Upper lobe of left lung (tissue), 6 donors: Measurements from ENCODE around the gene TP53BP1. TPM values are rescaled to one million over a fixed set of nuclear protein-coding genes. Genes with fewer than 3 reads are reported as not detected.
A peak's percentile ranks its signal among the peaks of the same experiment; 100 is the strongest.

ENCODE experiments used
- ATAC-seq, 2 donors: fragments of 200-7000 bp; cut with Tn5 transposase; one replicate each; pipeline ENCODE4 v1.9.1; 2022; ENCODE audit warnings: mild to moderate bottlenecking in 2 of 2, moderate library complexity in 2 of 2; ENCODE audit not compliant: low FRiP score in 2 of 2
- DNase-seq, 2 donors: peaks; one replicate each; pipeline ENCODE4 v3.0.0-alpha.2; 2019 to 2020
- H3K27ac ChIP-seq, 4 donors: fragments of 200-600 bp; sonication (generic); one replicate each; pipeline ENCODE4 v1.5.1; 2016 to 2019
- H3K27me3 ChIP-seq, 4 donors: fragments of 200-600 bp; sonication (generic); one replicate each; pipeline ENCODE4 v1.5.1; 2017 to 2019
- H3K36me3 ChIP-seq, 4 donors: fragments of 200-600 bp; sonication (generic); one replicate each; pipeline ENCODE4 v1.5.1; 2016 to 2019
- H3K4me1 ChIP-seq, 4 donors: fragments of 200-600 bp; sonication (generic); one replicate each; pipeline ENCODE4 v1.5.1; 2018 to 2019
- H3K4me3 ChIP-seq, 4 donors: fragments of 200-600 bp; sonication (generic); one replicate each; pipeline ENCODE4 v1.5.1; 2017 to 2019; ENCODE audit warnings: mild to moderate bottlenecking in 2 of 4, moderate library complexity in 1 of 4
- H3K9me3 ChIP-seq, 4 donors: fragments of 200-600 bp; sonication (generic); one replicate each; pipeline ENCODE4 v1.5.1; 2018 to 2019
- EP300 ChIP-seq, 4 donors: sonication (generic); formaldehyde crosslinking; IDR thresholded peaks; one replicate each; pipeline ENCODE4 v1.5.1; 2017; ENCODE audit warnings: antibody characterized with exemption in 4 of 4, control low read depth in 2 of 4
- POLR2A ChIP-seq, 4 donors: fragments of 450-650 bp; IDR thresholded peaks; one replicate each; pipeline ENCODE4 v1.5.1; 2016 to 2017; ENCODE audit warnings: antibody characterized with exemption in 4 of 4, mild to moderate bottlenecking in 2 of 4
- POLR2AphosphoS5 ChIP-seq, 2 donors: sonication (generic); formaldehyde crosslinking; IDR thresholded peaks; one replicate each; pipeline ENCODE4 v1.5.1; 2017; ENCODE audit warnings: antibody characterized with exemption in 2 of 2
- WGBS, 2 donors: methylation state at CpG; one replicate each; pipeline ENCODE4 v1.1.5; 2017 to 2018; 5-methylcytosine and 5-hydroxymethylcytosine counted together
- total RNA-seq, 6 donors: library from RNA; depleted of rRNA in 4 of 6; stranded (reverse); fragments of >200 nt in 4 of 6; gene quantifications; one replicate each; pipeline versions ENCODE4 v1.1.0 to v1.2.1, GENCODE V29; 2016 to 2021
- TF ChIP-seq, protein P1 (sequence below), 6 experiments: fragments of 450-650 bp in 4 of 6; fragments of 200-600 bp in 2 of 6; sonication (generic) in 2 of 6; IDR thresholded peaks; one replicate each; pipeline ENCODE4 v1.5.1; 2016 to 2019; ENCODE audit warnings: antibody characterized with exemption in 6 of 6
- donor health status: DM: no; HTN: no; CAD: no; lungs with moderate emphysema.
- donor health status: DM: no; HTN: yes; CAD: no; lungs with severe emphysema.

Gene TP53BP1
- total RNA-seq, 6 donors from 2014 or later = 19.3 to 122 (median 28.7) TPM

DNA sequence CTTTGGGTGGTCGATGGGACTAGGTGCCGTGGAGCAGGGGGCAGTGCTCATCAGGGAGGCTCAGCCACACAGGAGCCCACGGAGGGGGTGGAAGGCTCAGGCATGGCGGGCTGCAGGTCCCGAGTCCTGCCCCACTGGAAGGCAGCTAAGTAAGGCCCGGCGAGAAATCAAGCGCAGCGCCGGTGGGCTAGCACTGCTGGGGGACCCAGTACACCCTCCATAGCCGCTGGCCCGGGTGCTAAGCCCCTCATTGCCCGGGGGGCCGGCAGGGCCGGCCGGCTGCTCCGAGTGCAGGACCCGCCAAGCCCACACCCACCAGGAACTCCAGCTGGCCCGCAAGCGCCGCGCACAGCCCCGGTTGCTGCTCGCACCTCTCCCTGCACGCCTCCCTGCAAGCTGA lies 19.1 kb downstream of the TP53BP1 start:
- Histone ChIP-seq H3K27me3 (no peaks in the 10 kb centered on the region), H3K4me1 (no peaks in the 10 kb centered on the region), H3K27ac (no peak overlapping the region), H3K4me3 (no peak overlapping the region), H3K9me3 (no peaks in the 10 kb centered on the region), H3K36me3 (peaks cover 18 to 94% (median 50%) of the 10 kb centered on the region in 4 donors)
- DNase-seq = peak in 1 of 2 donors; percentile 83
- no peak for ATAC-seq
- WGBS, 2 donors = 95 to 100% methylated on average over 8 to 25 of the region's 25 CpGs
- TF ChIP-seq, protein P1, sequence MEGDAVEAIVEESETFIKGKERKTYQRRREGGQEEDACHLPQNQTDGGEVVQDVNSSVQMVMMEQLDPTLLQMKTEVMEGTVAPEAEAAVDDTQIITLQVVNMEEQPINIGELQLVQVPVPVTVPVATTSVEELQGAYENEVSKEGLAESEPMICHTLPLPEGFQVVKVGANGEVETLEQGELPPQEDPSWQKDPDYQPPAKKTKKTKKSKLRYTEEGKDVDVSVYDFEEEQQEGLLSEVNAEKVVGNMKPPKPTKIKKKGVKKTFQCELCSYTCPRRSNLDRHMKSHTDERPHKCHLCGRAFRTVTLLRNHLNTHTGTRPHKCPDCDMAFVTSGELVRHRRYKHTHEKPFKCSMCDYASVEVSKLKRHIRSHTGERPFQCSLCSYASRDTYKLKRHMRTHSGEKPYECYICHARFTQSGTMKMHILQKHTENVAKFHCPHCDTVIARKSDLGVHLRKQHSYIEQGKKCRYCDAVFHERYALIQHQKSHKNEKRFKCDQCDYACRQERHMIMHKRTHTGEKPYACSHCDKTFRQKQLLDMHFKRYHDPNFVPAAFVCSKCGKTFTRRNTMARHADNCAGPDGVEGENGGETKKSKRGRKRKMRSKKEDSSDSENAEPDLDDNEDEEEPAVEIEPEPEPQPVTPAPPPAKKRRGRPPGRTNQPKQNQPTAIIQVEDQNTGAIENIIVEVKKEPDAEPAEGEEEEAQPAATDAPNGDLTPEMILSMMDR (IDR thresholded peaks at IDR 0.05) = no peak
- TF ChIP-seq POLR2A (IDR thresholded peaks at IDR 0.05) (no peak), EP300 (IDR thresholded peaks at IDR 0.05) (no peak)

DNA sequence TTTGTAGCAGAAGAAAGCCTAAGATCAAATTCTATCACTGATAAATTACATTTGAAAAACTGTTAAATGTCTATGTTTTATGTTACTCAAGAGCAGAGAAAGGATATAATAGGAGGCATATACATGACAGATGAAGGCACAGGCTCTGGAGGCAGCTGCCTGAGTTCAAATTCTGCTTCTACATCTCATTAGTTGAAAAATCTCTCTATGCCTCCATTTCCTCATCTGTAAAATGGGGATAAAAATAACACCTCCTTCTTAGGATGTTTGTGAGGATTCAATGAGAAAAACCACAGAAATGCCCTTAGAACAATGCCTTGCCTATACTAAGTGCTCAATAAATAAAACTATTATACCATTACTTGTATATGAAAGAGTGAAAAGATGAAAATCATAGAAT lies 21.0 kb downstream of the TP53BP1 start:
- Histone ChIP-seq H3K27me3 (no peaks in the 10 kb centered on the region), H3K27ac (no peak overlapping the region), H3K4me3 (no peak overlapping the region), H3K9me3 (no peaks in the 10 kb centered on the region), H3K4me1 (no peaks in the 10 kb centered on the region), H3K36me3 (peaks cover 13 to 91% (median 39%) of the 10 kb centered on the region in 4 donors)
- TF ChIP-seq EP300 (IDR thresholded peaks at IDR 0.05) (no peak), POLR2AphosphoS5 (IDR thresholded peaks at IDR 0.05) (no peak), POLR2A (IDR thresholded peaks at IDR 0.05) (no peak)
- TF ChIP-seq, protein P1 (IDR thresholded peaks at IDR 0.05) = no peak
- ATAC-seq (no peak), DNase-seq (no peak)

DNA sequence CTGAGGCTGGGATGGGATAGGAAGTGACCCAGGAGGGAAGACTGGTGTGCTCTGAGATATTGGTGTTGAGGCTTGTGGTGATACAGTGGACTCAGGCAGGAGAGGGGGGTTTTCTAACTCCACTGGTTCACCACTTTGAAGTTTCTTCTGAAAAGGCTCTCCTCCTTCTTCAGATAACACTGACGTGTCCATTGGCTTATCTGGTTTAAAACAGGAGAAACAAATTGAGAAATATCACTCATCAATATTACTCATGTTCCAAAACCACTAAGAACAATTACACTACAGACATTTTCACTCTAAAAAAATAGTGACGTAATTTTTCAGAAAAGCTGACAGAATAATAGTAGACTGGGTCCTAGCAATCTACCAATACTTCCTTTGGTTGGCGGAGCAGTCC lies 23.1 kb downstream of the TP53BP1 start:
- H3K4me1 ChIP-seq = no peaks in the 10 kb centered on the region
- no peak for DNase-seq
- WGBS, 2 donors = 87% methylated on average over 3 of the region's 3 CpGs
- no peak overlapping the region for H3K27ac ChIP-seq
- H3K9me3 ChIP-seq = no peaks in the 10 kb centered on the region
- H3K4me3 ChIP-seq = no peak overlapping the region
- H3K36me3 ChIP-seq = peaks cover 6 to 77% (median 20%) of the 10 kb centered on the region in 4 donors
- TF ChIP-seq, protein P1 (IDR thresholded peaks at IDR 0.05) = no peak
- TF ChIP-seq POLR2AphosphoS5 (IDR thresholded peaks at IDR 0.05) (no peak), POLR2A (IDR thresholded peaks at IDR 0.05) (no peak), EP300 (IDR thresholded peaks at IDR 0.05) (no peak)
- no peak for ATAC-seq
- no peaks in the 10 kb centered on the region for H3K27me3 ChIP-seq

- ATAC-seq = no peak
- H3K27me3 ChIP-seq = no peaks in the 10 kb centered on the region
- WGBS, 2 donors = 45 to 54% methylated on average over 2 of the region's 2 CpGs
- DNase-seq = no peak
- peaks cover 0 to 54% (median 7%) of the 10 kb centered on the region in 4 donors for H3K36me3 ChIP-seq
- no peaks in the 10 kb centered on the region for H3K9me3 ChIP-seq
- no peaks in the 10 kb centered on the region for H3K4me1 ChIP-seq
- H3K27ac ChIP-seq = no peak overlapping the region
- TF ChIP-seq EP300 (IDR thresholded peaks at IDR 0.05) (no peak), POLR2AphosphoS5 (IDR thresholded peaks at IDR 0.05) (no peak), POLR2A (IDR thresholded peaks at IDR 0.05) (no peak)
- TF ChIP-seq, protein P1 (IDR thresholded peaks at IDR 0.05) = no peak
- no peak overlapping the region for H3K4me3 ChIP-seq
These were observed 27.9 kb downstream of the TP53BP1 start for GRCh38 chr15:43465100-43465499.

DNA sequence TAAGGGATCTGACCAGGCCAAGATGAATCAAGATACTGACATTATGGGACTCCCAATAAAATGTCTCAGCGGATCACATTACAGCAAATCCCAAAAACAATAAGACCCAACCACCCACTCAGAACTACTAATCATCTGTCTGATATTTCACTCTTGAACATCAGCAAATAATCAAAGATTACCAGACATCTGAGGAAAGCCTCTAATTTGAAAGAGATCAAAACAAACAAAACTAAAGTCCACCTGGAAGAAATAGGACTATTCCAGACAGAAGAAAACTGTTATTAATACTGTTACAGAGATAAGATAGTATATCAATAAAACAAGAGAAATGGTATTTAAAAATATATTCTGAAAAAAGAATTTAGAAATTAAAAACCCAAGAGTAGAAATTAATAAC lies 29.0 kb downstream of the TP53BP1 start:
- 100% methylated on average over 1 of the region's 1 CpG for WGBS, 2 donors
- ATAC-seq (no peak), DNase-seq (no peak)
- H3K4me1 ChIP-seq = no peaks in the 10 kb centered on the region
- H3K4me3 ChIP-seq = no peak overlapping the region
- no peak overlapping the region for H3K27ac ChIP-seq
- H3K27me3 ChIP-seq = no peaks in the 10 kb centered on the region
- H3K9me3 ChIP-seq = no peaks in the 10 kb centered on the region
- TF ChIP-seq, protein P1 (IDR thresholded peaks at IDR 0.05) = no peak
- TF ChIP-seq EP300 (IDR thresholded peaks at IDR 0.05) (no peak), POLR2AphosphoS5 (IDR thresholded peaks at IDR 0.05) (no peak), POLR2A (IDR thresholded peaks at IDR 0.05) (no peak)
- H3K36me3 ChIP-seq = peaks cover 0 to 47% (median 2%) of the 10 kb centered on the region in 4 donors
